Peyer's patch (tissue), 4 donors: ENCODE results near the gene PLPP3.

Source experiments
- POLR2A ChIP-seq, 2 donors: fragments of 450-650 bp; IDR thresholded peaks; one replicate each; pipeline ENCODE4 v1.5.1; 2017; ENCODE audit warnings: antibody characterized with exemption in 2 of 2, mild to moderate bottlenecking in 2 of 2, moderate library complexity in 2 of 2
- TF ChIP-seq, protein P1 (sequence below), 6 experiments: fragments of 450-650 bp in 4 of 6; fragments of 200-600 bp in 2 of 6; sonication (generic) in 1 of 6; IDR thresholded peaks; one replicate each; pipeline ENCODE4 v1.5.1; 2017 to 2019; ENCODE audit warnings: antibody characterized with exemption in 6 of 6, mild to moderate bottlenecking in 3 of 6, moderate library complexity in 1 of 6

GRCh38 chr1:56463376-56463775 lies 116.0 kb downstream of the PLPP3 start:
- TF ChIP-seq, protein P1, sequence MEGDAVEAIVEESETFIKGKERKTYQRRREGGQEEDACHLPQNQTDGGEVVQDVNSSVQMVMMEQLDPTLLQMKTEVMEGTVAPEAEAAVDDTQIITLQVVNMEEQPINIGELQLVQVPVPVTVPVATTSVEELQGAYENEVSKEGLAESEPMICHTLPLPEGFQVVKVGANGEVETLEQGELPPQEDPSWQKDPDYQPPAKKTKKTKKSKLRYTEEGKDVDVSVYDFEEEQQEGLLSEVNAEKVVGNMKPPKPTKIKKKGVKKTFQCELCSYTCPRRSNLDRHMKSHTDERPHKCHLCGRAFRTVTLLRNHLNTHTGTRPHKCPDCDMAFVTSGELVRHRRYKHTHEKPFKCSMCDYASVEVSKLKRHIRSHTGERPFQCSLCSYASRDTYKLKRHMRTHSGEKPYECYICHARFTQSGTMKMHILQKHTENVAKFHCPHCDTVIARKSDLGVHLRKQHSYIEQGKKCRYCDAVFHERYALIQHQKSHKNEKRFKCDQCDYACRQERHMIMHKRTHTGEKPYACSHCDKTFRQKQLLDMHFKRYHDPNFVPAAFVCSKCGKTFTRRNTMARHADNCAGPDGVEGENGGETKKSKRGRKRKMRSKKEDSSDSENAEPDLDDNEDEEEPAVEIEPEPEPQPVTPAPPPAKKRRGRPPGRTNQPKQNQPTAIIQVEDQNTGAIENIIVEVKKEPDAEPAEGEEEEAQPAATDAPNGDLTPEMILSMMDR (IDR thresholded peaks at IDR 0.05) = no peak
- TF ChIP-seq POLR2A (IDR thresholded peaks at IDR 0.05) = no peak
